Loucy (cell line): ENCODE results near the gene SMYD1.

Experiments
- EZH2phosphoT487 ChIP-seq: fragments of 200-600 bp; IDR thresholded peaks from 2 replicates; pipeline ENCODE4 v1.6.1; 2018; ENCODE audit warnings: antibody characterized with exemption, mild to moderate bottlenecking, moderate library complexity, borderline replicate concordance
- TF ChIP-seq, protein P1 (sequence below): fragments of 200-600 bp; sonication (generic); conservative IDR thresholded peaks from 2 replicates; pipeline ENCODE4 v1.5.1; 2014; ENCODE audit warnings: mild to moderate bottlenecking, antibody characterized with exemption, low read length

DNA sequence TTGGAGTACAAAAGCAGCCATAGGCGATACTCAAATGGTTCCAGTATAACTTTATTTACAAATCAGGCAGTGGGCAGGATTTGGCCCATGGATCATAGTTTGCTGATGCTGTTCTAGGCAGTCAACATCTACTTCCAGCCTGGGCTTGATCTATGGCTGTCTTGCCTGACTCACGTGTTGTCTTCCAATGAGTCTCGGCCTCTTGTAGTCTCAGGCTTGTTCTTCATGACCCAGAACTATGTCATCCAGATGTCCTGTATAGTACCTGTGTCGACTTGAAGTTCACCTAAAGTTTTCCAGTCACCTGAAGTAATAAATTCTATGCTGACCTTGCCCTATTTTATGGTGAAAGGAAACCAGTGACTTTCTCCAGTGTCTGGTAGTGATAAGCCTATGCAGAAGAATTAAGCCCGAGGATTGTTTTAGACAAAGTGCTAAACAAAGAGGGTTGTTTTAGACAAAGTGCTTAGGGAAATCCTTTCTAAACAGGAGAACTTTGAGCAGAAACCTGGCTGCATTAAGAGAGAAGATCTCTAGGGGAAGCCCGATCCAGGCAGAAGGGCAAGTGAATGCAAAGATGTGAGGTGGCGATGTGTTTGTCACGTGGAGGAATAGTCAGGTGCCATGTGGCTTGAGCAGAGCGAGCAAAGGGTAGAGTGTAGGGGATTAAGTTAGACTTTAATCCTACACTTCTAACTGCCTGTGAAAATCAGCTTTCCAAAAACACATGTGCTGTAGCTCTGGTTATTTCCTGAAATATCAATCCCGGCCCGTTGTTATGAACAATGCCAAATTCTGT lies 94.0 kb downstream of the SMYD1 start:
- TF ChIP-seq EZH2phosphoT487: no peak
- TF ChIP-seq, protein P1, sequence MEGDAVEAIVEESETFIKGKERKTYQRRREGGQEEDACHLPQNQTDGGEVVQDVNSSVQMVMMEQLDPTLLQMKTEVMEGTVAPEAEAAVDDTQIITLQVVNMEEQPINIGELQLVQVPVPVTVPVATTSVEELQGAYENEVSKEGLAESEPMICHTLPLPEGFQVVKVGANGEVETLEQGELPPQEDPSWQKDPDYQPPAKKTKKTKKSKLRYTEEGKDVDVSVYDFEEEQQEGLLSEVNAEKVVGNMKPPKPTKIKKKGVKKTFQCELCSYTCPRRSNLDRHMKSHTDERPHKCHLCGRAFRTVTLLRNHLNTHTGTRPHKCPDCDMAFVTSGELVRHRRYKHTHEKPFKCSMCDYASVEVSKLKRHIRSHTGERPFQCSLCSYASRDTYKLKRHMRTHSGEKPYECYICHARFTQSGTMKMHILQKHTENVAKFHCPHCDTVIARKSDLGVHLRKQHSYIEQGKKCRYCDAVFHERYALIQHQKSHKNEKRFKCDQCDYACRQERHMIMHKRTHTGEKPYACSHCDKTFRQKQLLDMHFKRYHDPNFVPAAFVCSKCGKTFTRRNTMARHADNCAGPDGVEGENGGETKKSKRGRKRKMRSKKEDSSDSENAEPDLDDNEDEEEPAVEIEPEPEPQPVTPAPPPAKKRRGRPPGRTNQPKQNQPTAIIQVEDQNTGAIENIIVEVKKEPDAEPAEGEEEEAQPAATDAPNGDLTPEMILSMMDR: no peak
